Uterus (tissue), 4 donors: Measurements from ENCODE around the gene TRDMT1. TPM values are rescaled to one million over a fixed set of nuclear protein-coding genes. Genes with fewer than 3 reads are reported as not detected.

Experiments used
- DNase-seq, 2 donors: peaks; one replicate each; pipeline ENCODE4 v3.0.0-alpha.2; 2019 to 2020
- H3K27ac ChIP-seq, 2 donors: fragments of 200-600 bp; sonication (generic); 1 replicate in 1 of 2; 2 replicates in 1 of 2; pipeline ENCODE4 v1.5.1; 2016 to 2018
- H3K27me3 ChIP-seq, 2 donors: fragments of 200-600 bp; sonication (generic); one replicate each; pipeline ENCODE4 v1.5.1; 2018 to 2019; ENCODE audit warnings: control low read depth in 1 of 2
- H3K36me3 ChIP-seq, 2 donors: fragments of 200-600 bp; sonication (generic); one replicate each; pipeline ENCODE4 v1.5.1; 2019; ENCODE audit warnings: control low read depth in 1 of 2
- H3K4me1 ChIP-seq, 2 donors: fragments of 200-600 bp; sonication (generic); one replicate each; pipeline ENCODE4 v1.5.1; 2018 to 2019; ENCODE audit warnings: control low read depth in 1 of 2
- H3K4me3 ChIP-seq, 2 donors: fragments of 200-600 bp; sonication (generic); 1 replicate in 1 of 2; 2 replicates in 1 of 2; pipeline ENCODE4 v1.5.1; 2018 to 2019; ENCODE audit warnings: mild to moderate bottlenecking in 1 of 2
- H3K9me3 ChIP-seq, 2 donors: fragments of 200-600 bp; sonication (generic); one replicate each; pipeline ENCODE4 v1.5.1; 2019; ENCODE audit warnings: control low read depth in 1 of 2
- CTCF ChIP-seq, 4 experiments: fragments of 200-600 bp in 2 of 4; fragments of 450-650 bp in 2 of 4; sonication (generic) in 2 of 4; IDR thresholded peaks; one replicate each; pipeline ENCODE4 v1.5.1; 2016 to 2019; ENCODE audit warnings: antibody characterized with exemption in 4 of 4, mild to moderate bottlenecking in 2 of 4, moderate library complexity in 1 of 4
- POLR2A ChIP-seq, 2 donors: fragments of 450-650 bp; IDR thresholded peaks; one replicate each; pipeline ENCODE4 v1.6.1; 2016; ENCODE audit warnings: antibody characterized with exemption in 2 of 2, mild to moderate bottlenecking in 1 of 2, moderate library complexity in 1 of 2
- intact Hi-C: fragments of 100-400 bp; cut with DNase I; formaldehyde crosslinking; loops from one replicate; pipeline ENCODE4 v1.15.1; 2023; ENCODE audit warnings: low total_unique reads
- total RNA-seq, 4 donors: library from RNA; depleted of rRNA in 3 of 4; stranded (reverse); fragments of >200 nt in 3 of 4; gene quantifications; one replicate each; pipeline versions ENCODE4 v1.1.0 to v1.2.4, GENCODE V29; 2014 to 2023
- donor health status: DM: yes; HTN: yes; CAD: no.

Gene TRDMT1
- total RNA-seq, 4 donors from 2014 or later = 2.6 to 25.4 (median 14.8) TPM

- no peak for TF ChIP-seq CTCF (IDR thresholded peaks at IDR 0.05)
- no peak for TF ChIP-seq POLR2A (IDR thresholded peaks at IDR 0.05)
- Histone ChIP-seq H3K9me3 (no peaks in the 10 kb centered on the region), H3K27me3 (no peaks in the 10 kb centered on the region), H3K4me1 (peaks cover 0 to 8% of the 10 kb centered on the region in 2 donors), H3K27ac (peak overlapping the region; percentile 81 to 88), H3K4me3 (no peak overlapping the region), H3K36me3 (no peaks in the 10 kb centered on the region)
- no peak for DNase-seq
- intact Hi-C loops = no loop called here
Observed at GRCh38 chr10:17215782-17216122, 14.3 kb upstream of the TRDMT1 start.

GRCh38 chr10:17214971-17215781 lies 13.7 kb upstream of the TRDMT1 start:
- peak in 1 of 2 donors; percentile 57 for DNase-seq
- intact Hi-C loops = no loop called here
- Histone ChIP-seq H3K9me3 (no peaks in the 10 kb centered on the region), H3K4me1 (peaks cover 0 to 9% of the 10 kb centered on the region in 2 donors), H3K4me3 (no peak overlapping the region), H3K27me3 (no peaks in the 10 kb centered on the region), H3K27ac (peak overlapping the region; percentile 81 to 88), H3K36me3 (no peaks in the 10 kb centered on the region)
- TF ChIP-seq CTCF (IDR thresholded peaks at IDR 0.05) = no peak
- no peak for TF ChIP-seq POLR2A (IDR thresholded peaks at IDR 0.05)

- Histone ChIP-seq H3K36me3 (no peaks in the 10 kb centered on the region), H3K9me3 (no peaks in the 10 kb centered on the region), H3K4me3 (no peak overlapping the region), H3K27me3 (no peaks in the 10 kb centered on the region), H3K27ac (peak overlapping the region; percentile 81 to 88), H3K4me1 (peaks cover 0 to 14% of the 10 kb centered on the region in 2 donors)
- no peak for DNase-seq
- no peak for TF ChIP-seq CTCF (IDR thresholded peaks at IDR 0.05)
- no peak for TF ChIP-seq POLR2A (IDR thresholded peaks at IDR 0.05)
- intact Hi-C loops = no loop called here
Observed at GRCh38 chr10:17214526-17214925, 13.1 kb upstream of the TRDMT1 start.

GRCh38 chr10:17213646-17214349 lies 12.3 kb upstream of the TRDMT1 start:
- intact Hi-C loops = no loop called here
- peaks cover 0 to 14% of the 10 kb centered on the region in 2 donors for H3K4me1 ChIP-seq
- no peak overlapping the region for H3K4me3 ChIP-seq
- DNase-seq = no peak
- H3K36me3 ChIP-seq = no peaks in the 10 kb centered on the region
- TF ChIP-seq CTCF (IDR thresholded peaks at IDR 0.05) = no peak
- no peak for TF ChIP-seq POLR2A (IDR thresholded peaks at IDR 0.05)
- no peak overlapping the region for H3K27ac ChIP-seq
- H3K9me3 ChIP-seq = no peaks in the 10 kb centered on the region
- no peaks in the 10 kb centered on the region for H3K27me3 ChIP-seq

GRCh38 chr10:17212802-17213221 lies 11.3 kb upstream of the TRDMT1 start:
- Histone ChIP-seq H3K36me3 (no peaks in the 10 kb centered on the region), H3K27ac (no peak overlapping the region)

More at GRCh38 chr10:17212802-17213221, 11.3 kb upstream of the TRDMT1 start:
- Histone ChIP-seq H3K27me3 (no peaks in the 10 kb centered on the region), H3K4me3 (no peak overlapping the region), H3K4me1 (peaks cover 0 to 14% of the 10 kb centered on the region in 2 donors), H3K9me3 (no peaks in the 10 kb centered on the region)
- DNase-seq = no peak
- intact Hi-C loops = no loop called here
- no peak for TF ChIP-seq CTCF (IDR thresholded peaks at IDR 0.05)
- TF ChIP-seq POLR2A (IDR thresholded peaks at IDR 0.05) = no peak
